HepG2 (cell line): ENCODE data around the gene GPS2. TPM values are rescaled to one million over a fixed set of nuclear protein-coding genes. Genes with fewer than 3 reads are reported as not detected.

Experiments
- CBX2 ChIP-seq, 2 experiments: fragments of 200-600 bp in 1 of 2; sonication (generic); formaldehyde crosslinking in 1 of 2; IDR thresholded peaks; 2 replicates each; pipeline versions ENCODE4 v1.7.0 to v1.8.1; 2018 to 2022; ENCODE audit warnings: low read depth in 2 of 2, low read length in 1 of 2, mild to moderate bottlenecking in 1 of 2, missing genetic modification reagents in 1 of 2
- CHD4 ChIP-seq: fragments of 200-600 bp; sonication (generic); IDR thresholded peaks from 2 replicates; pipeline ENCODE4 v1.7.0; 2017; ENCODE audit warnings: mild to moderate bottlenecking, low read length, borderline replicate concordance
- ERF ChIP-seq: IDR thresholded peaks from 2 replicates; pipeline ENCODE4 v1.6.1; 2018; ENCODE audit warnings: missing biosample characterization, missing genetic modification reagents
- ETV6 ChIP-seq: sonication (generic); formaldehyde crosslinking; conservative IDR thresholded peaks from 2 replicates; pipeline ENCODE4 v1.4.0; 2020; ENCODE audit warnings: missing genetic modification reagents
- FOSL2 ChIP-seq: sonication (generic); formaldehyde crosslinking; IDR thresholded peaks from 2 replicates; pipeline ENCODE4 v1.4.0; 2020; ENCODE audit warnings: missing genetic modification reagents
- GLI4 ChIP-seq: sonication (generic); formaldehyde crosslinking; IDR thresholded peaks from 2 replicates; pipeline ENCODE4 v1.5.1; 2020; ENCODE audit warnings: missing genetic modification reagents, mild to moderate bottlenecking, moderate library complexity, borderline replicate concordance
- HNF4G ChIP-seq, 2 experiments: sonication (generic) in 1 of 2; formaldehyde crosslinking in 1 of 2; IDR thresholded peaks; 2 replicates each; pipeline versions ENCODE4 v1.4.0 to v1.6.1; 2011 to 2020; ENCODE audit warnings: borderline replicate concordance in 2 of 2, low read depth in 2 of 2, mild to moderate bottlenecking in 2 of 2, low read length in 1 of 2, missing genetic modification reagents in 1 of 2, moderate library complexity in 1 of 2
- KLF9 ChIP-seq: IDR thresholded peaks from 2 replicates; pipeline ENCODE4 v1.6.1; 2016; ENCODE audit warnings: low read depth
- KMT2B ChIP-seq: IDR thresholded peaks from 2 replicates; pipeline ENCODE4 v1.6.1; 2016; ENCODE audit warnings: missing genetic modification reagents, missing compliant biosample characterization
- LCORL ChIP-seq, 2 experiments: fragments of 450-650 bp in 1 of 2; sonication (generic) in 1 of 2; formaldehyde crosslinking in 1 of 2; IDR thresholded peaks; 2 replicates each; pipeline versions ENCODE4 v1.5.0 to v1.6.1; 2017 to 2020; ENCODE audit warnings: antibody characterized with exemption in 1 of 2, missing genetic modification reagents in 1 of 2
- MED13 ChIP-seq: sonication (generic); formaldehyde crosslinking; IDR thresholded peaks from 2 replicates; pipeline ENCODE4 v1.5.0; 2020; ENCODE audit warnings: missing genetic modification reagents
- MTA1 ChIP-seq: sonication (generic); formaldehyde crosslinking; IDR thresholded peaks from 2 replicates; pipeline ENCODE4 v1.4.0; 2020; ENCODE audit warnings: missing genetic modification reagents, mild to moderate bottlenecking, borderline replicate concordance
- MXD4 ChIP-seq: IDR thresholded peaks from 2 replicates; pipeline ENCODE4 v1.6.1; 2016; ENCODE audit warnings: mild to moderate bottlenecking, missing biosample characterization, missing genetic modification reagents
- PAX8 ChIP-seq: sonication (generic); formaldehyde crosslinking; IDR thresholded peaks from 2 replicates; pipeline ENCODE4 v1.8.0; 2022; ENCODE audit warnings: mild to moderate bottlenecking, missing genetic modification reagents, borderline replicate concordance
- RFXANK ChIP-seq: IDR thresholded peaks from 2 replicates; pipeline ENCODE4 v1.6.1; 2016
- ZFP62 ChIP-seq: sonication (generic); formaldehyde crosslinking; IDR thresholded peaks from 2 replicates; pipeline ENCODE4 v1.4.0; 2020; ENCODE audit warnings: missing genetic modification reagents
- ZMYM2 ChIP-seq: sonication (generic); formaldehyde crosslinking; IDR thresholded peaks from 2 replicates; pipeline ENCODE4 v1.8.0; 2022; ENCODE audit warnings: mild to moderate bottlenecking, missing genetic modification reagents
- ZNF567 ChIP-seq: sonication (generic); formaldehyde crosslinking; IDR thresholded peaks from 2 replicates; pipeline ENCODE4 v1.8.1; 2023; ENCODE audit warnings: mild to moderate bottlenecking, missing genetic modification reagents, borderline replicate concordance
- ZSCAN20 ChIP-seq: sonication (generic); formaldehyde crosslinking; IDR thresholded peaks from 2 replicates; pipeline ENCODE4 v1.4.0; 2020; ENCODE audit warnings: missing genetic modification reagents, mild to moderate bottlenecking, borderline replicate concordance
- ZSCAN30 ChIP-seq: sonication (generic); formaldehyde crosslinking; IDR thresholded peaks from 2 replicates; pipeline ENCODE4 v1.5.0; 2020; ENCODE audit warnings: mild to moderate bottlenecking, missing genetic modification reagents
- polyA plus RNA-seq, 8 experiments: library from polyadenylated mRNA; depleted of rRNA in 3 of 8; stranded (reverse) in 7 of 8; unstranded in 1 of 8; fragments of >200 nt; fragmentation: Illumina TruSeq in 4 of 8; extraction: Trizol in 4 of 8; gene quantifications; 2 replicates each; pipeline versions ENCODE4 v1.2.1 to v1.2.3, GENCODE V29; 2011 to 2016; ENCODE audit warnings: low read depth in 4 of 8, missing spikeins in 1 of 8, mixed read lengths in 1 of 8; ENCODE audit not compliant: insufficient read depth in 1 of 8
- total RNA-seq, 5 experiments: library from RNA; depleted of rRNA; stranded (reverse); fragments of >200 nt; fragmentation: Illumina TruSeq; extraction: Trizol; gene quantifications; 2 replicates each; pipeline ENCODE4 v1.2.3, GENCODE V29; 2016; ENCODE audit warnings: low read depth in 1 of 5
- TF ChIP-seq, protein P1 (sequence below): sonication (generic); formaldehyde crosslinking; IDR thresholded peaks from 2 replicates; pipeline ENCODE4 v1.5.0; 2020; ENCODE audit warnings: missing genetic modification reagents, mild to moderate bottlenecking, borderline replicate concordance
- TF ChIP-seq, protein P2 (sequence below): IDR thresholded peaks from 2 replicates; pipeline ENCODE4 v1.6.1; 2016; ENCODE audit warnings: missing compliant biosample characterization, missing genetic modification reagents, borderline replicate concordance
- TF ChIP-seq, protein P3 (sequence below): sonication (generic); formaldehyde crosslinking; IDR thresholded peaks from 2 replicates; pipeline ENCODE4 v1.4.0; 2020; ENCODE audit warnings: missing genetic modification reagents; ENCODE audit errors: not compliant biosample characterization
- TF ChIP-seq, protein P4 (sequence below): sonication (generic); formaldehyde crosslinking; IDR thresholded peaks from 2 replicates; pipeline ENCODE4 v1.4.0; 2020; ENCODE audit warnings: mild to moderate bottlenecking, missing genetic modification reagents

GPS2 gene
- total and polyA plus RNA-seq, 2 of the 13 experiments (the other 11 are each of a cell fraction or from before 2014, with no cell fraction given), result 58.0 to 59.4 TPM

DNA sequence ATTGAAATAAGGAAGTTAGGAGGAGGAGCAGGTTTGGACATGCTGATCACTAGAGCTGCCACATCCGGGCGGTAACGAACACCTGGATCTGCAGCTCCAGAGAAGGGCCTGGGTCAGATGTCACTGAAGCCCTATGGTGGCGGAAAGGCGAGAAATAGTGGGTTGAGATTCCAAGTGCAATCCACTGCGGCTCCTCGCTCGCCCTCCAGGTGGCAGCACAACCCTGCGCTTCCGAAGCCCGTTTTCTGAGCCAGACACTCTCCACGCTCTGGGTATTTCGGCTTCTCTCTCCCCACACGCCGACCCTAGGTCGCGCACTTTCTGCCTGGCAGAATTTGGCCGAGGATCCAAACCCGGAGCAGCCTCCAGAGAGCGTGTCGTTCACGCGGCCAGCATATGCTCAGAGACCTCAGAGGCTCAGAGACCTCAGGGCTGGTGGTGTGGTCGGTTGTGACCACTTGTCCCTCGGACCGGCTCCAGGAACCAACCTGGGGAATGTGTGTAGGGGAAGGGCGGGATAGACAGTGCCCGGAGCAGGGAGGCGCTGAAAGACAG is 34.6 kb downstream of the GPS2 start (continued):
- TF ChIP-seq ZMYM2 (CRISPR knock-in tag) (no peak), KLF9 (CRISPR knock-in tag) (no peak), KMT2B (CRISPR knock-in tag) (peak; percentile 44; the same call in 1 of the 2 replicates), MED13 (CRISPR knock-in tag) (no peak), FOSL2 (CRISPR knock-in tag) (peak; percentile 42), HNF4G (IDR thresholded peaks at IDR 0.05; ENCODE audit: borderline replicate concordance, low read depth, low read length) (no peak), HNF4G (CRISPR knock-in tag; IDR thresholded peaks at IDR 0.05; ENCODE audit: borderline replicate concordance, low read depth) (no peak), RFXANK (CRISPR knock-in tag) (no peak), ZSCAN20 (CRISPR knock-in tag) (no peak; the same call in 1 of the 2 replicates), ZFP62 (CRISPR knock-in tag) (no peak), MXD4 (CRISPR knock-in tag) (no peak; the same call in 1 of the 2 replicates), CHD4 (no peak), GLI4 (CRISPR knock-in tag) (0 out of 2 replicates have a peak, but pooled peaks have one; percentile 55), ETV6 (CRISPR knock-in tag) (no peak; the same call in 1 of the 2 replicates), ZSCAN30 (no peak), MTA1 (CRISPR knock-in tag) (peak; percentile 83; the same call in 1 of the 2 replicates), ZNF567 (no peak), PAX8 (CRISPR knock-in tag) (no peak), CBX2 (IDR thresholded peaks at IDR 0.05; ENCODE audit: low read depth, low read length) (no peak), CBX2 (CRISPR knock-in tag; IDR thresholded peaks at IDR 0.05; ENCODE audit: low read depth) (no peak), ERF (peak; percentile 72), LCORL (IDR thresholded peaks at IDR 0.05) (no peak), LCORL (CRISPR knock-in tag; IDR thresholded peaks at IDR 0.05) (peak; percentile 79; the same call in 1 of the 2 replicates)
- TF ChIP-seq, protein P1, sequence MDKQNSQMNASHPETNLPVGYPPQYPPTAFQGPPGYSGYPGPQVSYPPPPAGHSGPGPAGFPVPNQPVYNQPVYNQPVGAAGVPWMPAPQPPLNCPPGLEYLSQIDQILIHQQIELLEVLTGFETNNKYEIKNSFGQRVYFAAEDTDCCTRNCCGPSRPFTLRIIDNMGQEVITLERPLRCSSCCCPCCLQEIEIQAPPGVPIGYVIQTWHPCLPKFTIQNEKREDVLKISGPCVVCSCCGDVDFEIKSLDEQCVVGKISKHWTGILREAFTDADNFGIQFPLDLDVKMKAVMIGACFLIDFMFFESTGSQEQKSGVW (CRISPR knock-in tag), result no peak
- TF ChIP-seq, protein P2, sequence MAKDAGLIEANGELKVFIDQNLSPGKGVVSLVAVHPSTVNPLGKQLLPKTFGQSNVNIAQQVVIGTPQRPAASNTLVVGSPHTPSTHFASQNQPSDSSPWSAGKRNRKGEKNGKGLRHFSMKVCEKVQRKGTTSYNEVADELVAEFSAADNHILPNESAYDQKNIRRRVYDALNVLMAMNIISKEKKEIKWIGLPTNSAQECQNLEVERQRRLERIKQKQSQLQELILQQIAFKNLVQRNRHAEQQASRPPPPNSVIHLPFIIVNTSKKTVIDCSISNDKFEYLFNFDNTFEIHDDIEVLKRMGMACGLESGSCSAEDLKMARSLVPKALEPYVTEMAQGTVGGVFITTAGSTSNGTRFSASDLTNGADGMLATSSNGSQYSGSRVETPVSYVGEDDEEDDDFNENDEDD (CRISPR knock-in tag), result peak; percentile 80
- TF ChIP-seq, protein P3, sequence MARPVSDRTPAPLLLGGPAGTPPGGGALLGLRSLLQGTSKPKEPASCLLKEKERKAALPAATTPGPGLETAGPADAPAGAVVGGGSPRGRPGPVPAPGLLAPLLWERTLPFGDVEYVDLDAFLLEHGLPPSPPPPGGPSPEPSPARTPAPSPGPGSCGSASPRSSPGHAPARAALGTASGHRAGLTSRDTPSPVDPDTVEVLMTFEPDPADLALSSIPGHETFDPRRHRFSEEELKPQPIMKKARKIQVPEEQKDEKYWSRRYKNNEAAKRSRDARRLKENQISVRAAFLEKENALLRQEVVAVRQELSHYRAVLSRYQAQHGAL (CRISPR knock-in tag), result no peak
- TF ChIP-seq, protein P4, sequence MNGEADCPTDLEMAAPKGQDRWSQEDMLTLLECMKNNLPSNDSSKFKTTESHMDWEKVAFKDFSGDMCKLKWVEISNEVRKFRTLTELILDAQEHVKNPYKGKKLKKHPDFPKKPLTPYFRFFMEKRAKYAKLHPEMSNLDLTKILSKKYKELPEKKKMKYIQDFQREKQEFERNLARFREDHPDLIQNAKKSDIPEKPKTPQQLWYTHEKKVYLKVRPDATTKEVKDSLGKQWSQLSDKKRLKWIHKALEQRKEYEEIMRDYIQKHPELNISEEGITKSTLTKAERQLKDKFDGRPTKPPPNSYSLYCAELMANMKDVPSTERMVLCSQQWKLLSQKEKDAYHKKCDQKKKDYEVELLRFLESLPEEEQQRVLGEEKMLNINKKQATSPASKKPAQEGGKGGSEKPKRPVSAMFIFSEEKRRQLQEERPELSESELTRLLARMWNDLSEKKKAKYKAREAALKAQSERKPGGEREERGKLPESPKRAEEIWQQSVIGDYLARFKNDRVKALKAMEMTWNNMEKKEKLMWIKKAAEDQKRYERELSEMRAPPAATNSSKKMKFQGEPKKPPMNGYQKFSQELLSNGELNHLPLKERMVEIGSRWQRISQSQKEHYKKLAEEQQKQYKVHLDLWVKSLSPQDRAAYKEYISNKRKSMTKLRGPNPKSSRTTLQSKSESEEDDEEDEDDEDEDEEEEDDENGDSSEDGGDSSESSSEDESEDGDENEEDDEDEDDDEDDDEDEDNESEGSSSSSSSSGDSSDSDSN (CRISPR knock-in tag), result peak; percentile 80
